Ishikawa (cell line): ENCODE data around the gene BMPR1A.

Experiments used
- CEBPB ChIP-seq: IDR thresholded peaks from 2 replicates; pipeline ENCODE4 v1.6.1; 2012
- CREB1 ChIP-seq: IDR thresholded peaks from 2 replicates; pipeline ENCODE4 v1.6.1; 2012; ENCODE audit warnings: low read depth
- EGR1 ChIP-seq: IDR thresholded peaks from 2 replicates; pipeline ENCODE4 v1.6.1; 2012
- EP300 ChIP-seq: IDR thresholded peaks from 2 replicates; pipeline ENCODE4 v1.6.1; 2012; ENCODE audit warnings: borderline replicate concordance
- MAX ChIP-seq: IDR thresholded peaks from 2 replicates; pipeline ENCODE4 v1.6.1; 2012
- NFIC ChIP-seq: IDR thresholded peaks from 2 replicates; pipeline ENCODE4 v1.6.1; 2012
- RAD21 ChIP-seq: IDR thresholded peaks from 2 replicates; pipeline ENCODE4 v1.6.1; 2012; ENCODE audit warnings: low read depth
- TAF1 ChIP-seq: IDR thresholded peaks from 2 replicates; pipeline ENCODE4 v1.6.1; 2012; ENCODE audit warnings: low read depth, mild to moderate bottlenecking
- TEAD4 ChIP-seq: IDR thresholded peaks from 2 replicates; pipeline ENCODE4 v1.6.1; 2012
- YY1 ChIP-seq: IDR thresholded peaks from 2 replicates; pipeline ENCODE4 v1.6.1; 2012; ENCODE audit warnings: low read depth
- TF ChIP-seq, protein P1 (sequence below): IDR thresholded peaks from 2 replicates; pipeline ENCODE4 v1.6.1; 2012; ENCODE audit warnings: low read depth, mild to moderate bottlenecking
- TF ChIP-seq, protein P2 (sequence below): IDR thresholded peaks from 2 replicates; pipeline ENCODE4 v1.6.1; 2012

- TF ChIP-seq EGR1 (no peak), MAX (no peak), YY1 (no peak), TEAD4 (no peak), CREB1 (no peak), CEBPB (no peak), RAD21 (no peak), TAF1 (no peak), NFIC (no peak), EP300 (no peak)
- TF ChIP-seq, protein P1, sequence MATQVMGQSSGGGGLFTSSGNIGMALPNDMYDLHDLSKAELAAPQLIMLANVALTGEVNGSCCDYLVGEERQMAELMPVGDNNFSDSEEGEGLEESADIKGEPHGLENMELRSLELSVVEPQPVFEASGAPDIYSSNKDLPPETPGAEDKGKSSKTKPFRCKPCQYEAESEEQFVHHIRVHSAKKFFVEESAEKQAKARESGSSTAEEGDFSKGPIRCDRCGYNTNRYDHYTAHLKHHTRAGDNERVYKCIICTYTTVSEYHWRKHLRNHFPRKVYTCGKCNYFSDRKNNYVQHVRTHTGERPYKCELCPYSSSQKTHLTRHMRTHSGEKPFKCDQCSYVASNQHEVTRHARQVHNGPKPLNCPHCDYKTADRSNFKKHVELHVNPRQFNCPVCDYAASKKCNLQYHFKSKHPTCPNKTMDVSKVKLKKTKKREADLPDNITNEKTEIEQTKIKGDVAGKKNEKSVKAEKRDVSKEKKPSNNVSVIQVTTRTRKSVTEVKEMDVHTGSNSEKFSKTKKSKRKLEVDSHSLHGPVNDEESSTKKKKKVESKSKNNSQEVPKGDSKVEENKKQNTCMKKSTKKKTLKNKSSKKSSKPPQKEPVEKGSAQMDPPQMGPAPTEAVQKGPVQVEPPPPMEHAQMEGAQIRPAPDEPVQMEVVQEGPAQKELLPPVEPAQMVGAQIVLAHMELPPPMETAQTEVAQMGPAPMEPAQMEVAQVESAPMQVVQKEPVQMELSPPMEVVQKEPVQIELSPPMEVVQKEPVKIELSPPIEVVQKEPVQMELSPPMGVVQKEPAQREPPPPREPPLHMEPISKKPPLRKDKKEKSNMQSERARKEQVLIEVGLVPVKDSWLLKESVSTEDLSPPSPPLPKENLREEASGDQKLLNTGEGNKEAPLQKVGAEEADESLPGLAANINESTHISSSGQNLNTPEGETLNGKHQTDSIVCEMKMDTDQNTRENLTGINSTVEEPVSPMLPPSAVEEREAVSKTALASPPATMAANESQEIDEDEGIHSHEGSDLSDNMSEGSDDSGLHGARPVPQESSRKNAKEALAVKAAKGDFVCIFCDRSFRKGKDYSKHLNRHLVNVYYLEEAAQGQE = no peak
- TF ChIP-seq, protein P2, sequence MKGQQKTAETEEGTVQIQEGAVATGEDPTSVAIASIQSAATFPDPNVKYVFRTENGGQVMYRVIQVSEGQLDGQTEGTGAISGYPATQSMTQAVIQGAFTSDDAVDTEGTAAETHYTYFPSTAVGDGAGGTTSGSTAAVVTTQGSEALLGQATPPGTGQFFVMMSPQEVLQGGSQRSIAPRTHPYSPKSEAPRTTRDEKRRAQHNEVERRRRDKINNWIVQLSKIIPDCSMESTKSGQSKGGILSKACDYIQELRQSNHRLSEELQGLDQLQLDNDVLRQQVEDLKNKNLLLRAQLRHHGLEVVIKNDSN = no peak
These were observed 26.7 kb upstream of the BMPR1A start for GRCh38 chr10:86729677-86730076.
